Spleen (tissue), 11 donors: ENCODE results near the gene ENC1. TPM values are rescaled to one million over a fixed set of nuclear protein-coding genes. Genes with fewer than 3 reads are reported as not detected.
A peak's percentile ranks its signal among the peaks of the same experiment; 100 is the strongest.
"Not testable (repeated sequence)": the region's sequence is repeated elsewhere in the genome, so short reads cannot be mapped to it uniquely, and the experiment has no call there.

Source experiments
- DNase-seq: peaks from one replicate; pipeline ENCODE4 v3.0.0-alpha.2; 2020
- H3K27ac ChIP-seq, 8 donors: fragments of 200-600 bp; sonication (generic) in 7 of 8; 1 replicate in 4 of 8; 2 replicates in 4 of 8; pipeline versions ENCODE4 v1.5.0 to v1.8.0; 2016 to 2021; ENCODE audit warnings: inconsistent platforms in 4 of 8, mild to moderate bottlenecking in 4 of 8, moderate library complexity in 1 of 8
- H3K27me3 ChIP-seq, 7 donors: fragments of 200-600 bp; sonication (generic) in 6 of 7; replicated peaks in 1 of 7; 1 replicate in 4 of 7; 2 replicates in 3 of 7; pipeline versions ENCODE4 v1.5.0 to v1.8.0; 2016 to 2021; ENCODE audit warnings: inconsistent platforms in 3 of 7, mild to moderate bottlenecking in 1 of 7
- H3K36me3 ChIP-seq, 6 donors: fragments of 200-600 bp; sonication (generic) in 5 of 6; 1 replicate in 4 of 6; 2 replicates in 2 of 6; pipeline versions ENCODE4 v1.5.0 to v1.8.0; 2016 to 2021; ENCODE audit warnings: inconsistent platforms in 2 of 6
- H3K4me1 ChIP-seq, 6 donors: fragments of 200-600 bp; sonication (generic) in 5 of 6; 1 replicate in 3 of 6; 2 replicates in 3 of 6; pipeline versions ENCODE4 v1.5.0 to v1.8.0; 2016 to 2021; ENCODE audit warnings: inconsistent platforms in 3 of 6
- H3K4me3 ChIP-seq, 8 donors: fragments of 200-600 bp; sonication (generic) in 7 of 8; 1 replicate in 4 of 8; 2 replicates in 4 of 8; pipeline versions ENCODE4 v1.5.0 to v1.8.0; 2016 to 2021; ENCODE audit warnings: inconsistent platforms in 4 of 8, mild to moderate bottlenecking in 4 of 8, moderate library complexity in 2 of 8
- H3K9me3 ChIP-seq, 8 donors: fragments of 200-600 bp; sonication (generic) in 7 of 8; 1 replicate in 4 of 8; 2 replicates in 4 of 8; pipeline versions ENCODE4 v1.5.0 to v1.8.0; 2016 to 2021; ENCODE audit warnings: inconsistent platforms in 4 of 8
- POLR2A ChIP-seq, 3 donors: fragments of 450-650 bp; IDR thresholded peaks; one replicate each; pipeline ENCODE4 v1.5.1; 2017; ENCODE audit warnings: antibody characterized with exemption in 3 of 3, mild to moderate bottlenecking in 1 of 3
- POLR2AphosphoS5 ChIP-seq, 3 donors: sonication (generic); formaldehyde crosslinking; IDR thresholded peaks; one replicate each; pipeline ENCODE4 v1.5.1; 2017; ENCODE audit warnings: antibody characterized with exemption in 3 of 3
- WGBS, 5 donors: extraction: QIAGEN DNeasy Blood & Tissue Kit in 3 of 5; methylation state at CpG; one replicate each; pipeline versions ENCODE4 v1.1.5 to v1.1.7; 2013 to 2018; 5-methylcytosine and 5-hydroxymethylcytosine counted together
- intact Hi-C: fragments of 100-400 bp; cut with DNase I; formaldehyde crosslinking; loops from one replicate; pipeline ENCODE4 v1.15.0; 2023; ENCODE audit warnings: low total_unique reads
- polyA plus RNA-seq, 3 donors: library from polyadenylated mRNA; stranded (reverse); fragments of 200-250 nt; gene quantifications; one replicate each; pipeline ENCODE4 v1.2.1, GENCODE V29; 2013
- total RNA-seq, 7 donors: library from RNA; depleted of rRNA in 3 of 7; stranded (reverse); fragments of >200 nt in 3 of 7; fragmentation: NEBNext Ultra II Directional in 4 of 7; extraction: Animal tissue kit (Norgen Biotek cat#: 25700) in 4 of 7; gene quantifications; one replicate each; pipeline versions ENCODE4 v1.1.0 to v1.2.1, GENCODE V29; 2016 to 2021
- TF ChIP-seq, protein P1 (sequence below), 11 experiments: fragments of 200-600 bp in 7 of 11; fragments of 450-650 bp in 4 of 11; sonication (generic) in 4 of 11; IDR thresholded peaks in 8 of 11; conservative IDR thresholded peaks in 3 of 11; 1 replicate in 7 of 11; 2 replicates in 4 of 11; pipeline versions ENCODE4 v1.4.0 to v1.8.0; 2016 to 2021; ENCODE audit warnings: antibody characterized with exemption in 11 of 11, inconsistent platforms in 4 of 11, mild to moderate bottlenecking in 1 of 11
- donor health status: healthy with polysubstance abuse.
- donor health status: DM: no; HTN: no; CAD: no; lungs with moderate emphysema.
- donor health status: DM: no; HTN: no; CAD: no.
- donor health status: Bipolar disorder and iron deficiency.
- donor health status: healthy.
- donor health status: DM: no; HTN: no; CAD: no.
- donor health status: DM: yes; HTN: yes; CAD: no.

The ENC1 gene
- total and polyA plus RNA-seq, 10 donors = 3.8 to 19.5 (median 11.2) TPM

GRCh38 chr5:74684900-74685851, 44.6 kb upstream of the ENC1 start, which contains the start of gene HEXB:
TSS of gene HEXB (plus strand) at chr5:74685233. CDS start at chr5:74685261, 28 bp downstream.
- WGBS, 5 donors = 4 to 32% (median 5%) methylated on average over 9 to 78 of the region's 78 CpGs

DNA sequence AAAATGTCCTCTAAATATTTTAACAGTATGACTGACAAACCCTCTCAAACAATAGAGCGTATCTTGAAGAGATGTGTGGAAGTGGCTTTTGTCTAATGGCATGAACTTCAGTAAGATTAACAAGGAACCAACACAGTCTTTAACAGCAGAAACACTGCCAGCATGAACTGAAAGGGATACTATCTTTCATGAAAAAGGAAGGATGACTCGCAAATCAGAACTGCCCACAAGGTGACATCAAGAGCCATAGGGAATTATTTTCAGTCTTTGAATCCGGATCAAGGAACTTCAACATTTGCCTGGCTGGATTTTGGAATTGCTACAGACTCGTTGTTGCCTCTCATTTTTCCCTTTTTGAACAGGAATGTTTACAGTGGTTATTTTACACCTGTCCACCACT, 39.4 kb upstream of the ENC1 start:
- 72 to 82% (median 75%) methylated on average over 4 of the region's 4 CpGs for WGBS, 5 donors
- H3K4me1 ChIP-seq = peaks cover 0 to 7% (median 1%) of the 10 kb centered on the region in 6 donors
- H3K36me3 ChIP-seq = no peaks in the 10 kb centered on the region
- intact Hi-C loops = no loop called here
- no peak overlapping the region for H3K27ac ChIP-seq
- no peaks in the 10 kb centered on the region for H3K27me3 ChIP-seq
- no peaks in the 10 kb centered on the region for H3K9me3 ChIP-seq
- DNase-seq = no peak
- TF ChIP-seq, protein P1, sequence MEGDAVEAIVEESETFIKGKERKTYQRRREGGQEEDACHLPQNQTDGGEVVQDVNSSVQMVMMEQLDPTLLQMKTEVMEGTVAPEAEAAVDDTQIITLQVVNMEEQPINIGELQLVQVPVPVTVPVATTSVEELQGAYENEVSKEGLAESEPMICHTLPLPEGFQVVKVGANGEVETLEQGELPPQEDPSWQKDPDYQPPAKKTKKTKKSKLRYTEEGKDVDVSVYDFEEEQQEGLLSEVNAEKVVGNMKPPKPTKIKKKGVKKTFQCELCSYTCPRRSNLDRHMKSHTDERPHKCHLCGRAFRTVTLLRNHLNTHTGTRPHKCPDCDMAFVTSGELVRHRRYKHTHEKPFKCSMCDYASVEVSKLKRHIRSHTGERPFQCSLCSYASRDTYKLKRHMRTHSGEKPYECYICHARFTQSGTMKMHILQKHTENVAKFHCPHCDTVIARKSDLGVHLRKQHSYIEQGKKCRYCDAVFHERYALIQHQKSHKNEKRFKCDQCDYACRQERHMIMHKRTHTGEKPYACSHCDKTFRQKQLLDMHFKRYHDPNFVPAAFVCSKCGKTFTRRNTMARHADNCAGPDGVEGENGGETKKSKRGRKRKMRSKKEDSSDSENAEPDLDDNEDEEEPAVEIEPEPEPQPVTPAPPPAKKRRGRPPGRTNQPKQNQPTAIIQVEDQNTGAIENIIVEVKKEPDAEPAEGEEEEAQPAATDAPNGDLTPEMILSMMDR (IDR thresholded peaks at IDR 0.05 in 8 of 11, conservative IDR thresholded peaks at IDR 0.05 in 3 of 11) = no peak
- TF ChIP-seq POLR2A (IDR thresholded peaks at IDR 0.05) (no peak), POLR2AphosphoS5 (IDR thresholded peaks at IDR 0.05) (no peak)
- no peak overlapping the region for H3K4me3 ChIP-seq

More at GRCh38 chr5:74684900-74685851, 44.6 kb upstream of the ENC1 start, which contains the start of gene HEXB:
- Histone ChIP-seq H3K27me3 (no peaks in the 10 kb centered on the region), H3K4me3 (peak within 1 kb of the TSS; percentile 67 to 93 (median 83)), H3K4me1 (peaks cover 4 to 34% (median 26%) of the 10 kb centered on the region in 6 donors), H3K9me3 (no peaks in the 10 kb centered on the region), H3K27ac (peak within 1 kb of the TSS; percentile 81 to 95 (median 87)), H3K36me3 (peaks cover 0 to 16% (median 7%) of the 10 kb centered on the region in 6 donors)
- peak; percentile 98 for DNase-seq
- TF ChIP-seq POLR2A (IDR thresholded peaks at IDR 0.05) (peak in 2 of 3 donors; percentile 14 to 73), POLR2AphosphoS5 (IDR thresholded peaks at IDR 0.05) (peak; percentile 91 to 96 (median 95))
- TF ChIP-seq, protein P1 (IDR thresholded peaks at IDR 0.05 in 8 of 11, conservative IDR thresholded peaks at IDR 0.05 in 3 of 11) = peak in 5 of 11 experiments; percentile 13 to 21 (median 19)
- intact Hi-C loops = no loop called here

GRCh38 chr5:74679300-74679699, 38.8 kb upstream of the ENC1 start:
- intact Hi-C loops, H3K27ac ChIP-seq: not testable (repeated sequence)
- WGBS, 5 donors = 86 to 96% (median 90%) methylated on average over 3 of the region's 3 CpGs

GRCh38 chr5:74678123-74678522, 37.6 kb upstream of the ENC1 start:
- H3K9me3 ChIP-seq, H3K4me3 ChIP-seq, H3K4me1 ChIP-seq, DNase-seq, H3K27ac ChIP-seq, intact Hi-C loops, H3K27me3 ChIP-seq, H3K36me3 ChIP-seq: not testable (repeated sequence)
- WGBS, 5 donors = 77 to 95% (median 94%) methylated on average over 3 of the region's 3 CpGs

More at GRCh38 chr5:74679300-74679699, 38.8 kb upstream of the ENC1 start:
- not testable (repeated sequence) for DNase-seq, H3K4me1 ChIP-seq, H3K4me3 ChIP-seq, H3K9me3 ChIP-seq, H3K27me3 ChIP-seq, H3K36me3 ChIP-seq

GRCh38 chr5:74676466-74676865, 35.9 kb upstream of the ENC1 start:
- 91 to 98% (median 93%) methylated on average over 6 of the region's 6 CpGs for WGBS, 5 donors
- H3K27me3 ChIP-seq, DNase-seq, H3K9me3 ChIP-seq, intact Hi-C loops, H3K36me3 ChIP-seq, H3K4me1 ChIP-seq, H3K27ac ChIP-seq, H3K4me3 ChIP-seq: not testable (repeated sequence)
